ENCODE results near the gene GET3.

GRCh38 chr19:12790628-12791344, 53.5 kb downstream of the GET3 start:
- TF ChIP-seq EZH2phosphoT487 (IDR thresholded peaks at IDR 0.05; ENCODE audit: borderline replicate concordance): no peak
- TF ChIP-seq, protein P1, sequence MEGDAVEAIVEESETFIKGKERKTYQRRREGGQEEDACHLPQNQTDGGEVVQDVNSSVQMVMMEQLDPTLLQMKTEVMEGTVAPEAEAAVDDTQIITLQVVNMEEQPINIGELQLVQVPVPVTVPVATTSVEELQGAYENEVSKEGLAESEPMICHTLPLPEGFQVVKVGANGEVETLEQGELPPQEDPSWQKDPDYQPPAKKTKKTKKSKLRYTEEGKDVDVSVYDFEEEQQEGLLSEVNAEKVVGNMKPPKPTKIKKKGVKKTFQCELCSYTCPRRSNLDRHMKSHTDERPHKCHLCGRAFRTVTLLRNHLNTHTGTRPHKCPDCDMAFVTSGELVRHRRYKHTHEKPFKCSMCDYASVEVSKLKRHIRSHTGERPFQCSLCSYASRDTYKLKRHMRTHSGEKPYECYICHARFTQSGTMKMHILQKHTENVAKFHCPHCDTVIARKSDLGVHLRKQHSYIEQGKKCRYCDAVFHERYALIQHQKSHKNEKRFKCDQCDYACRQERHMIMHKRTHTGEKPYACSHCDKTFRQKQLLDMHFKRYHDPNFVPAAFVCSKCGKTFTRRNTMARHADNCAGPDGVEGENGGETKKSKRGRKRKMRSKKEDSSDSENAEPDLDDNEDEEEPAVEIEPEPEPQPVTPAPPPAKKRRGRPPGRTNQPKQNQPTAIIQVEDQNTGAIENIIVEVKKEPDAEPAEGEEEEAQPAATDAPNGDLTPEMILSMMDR (conservative IDR thresholded peaks at IDR 0.05; ENCODE audit: low read length): no peak

All from Loucy (cell line).